BLaER1 (cell line): ENCODE results near the gene NUP210L.

Source experiments
- H3K27ac ChIP-seq: shearing (Covaris generic); formaldehyde crosslinking; 2 replicates; pipeline ENCODE4 v1.8.1; 2022
- H3K27me3 ChIP-seq: shearing (Covaris generic); formaldehyde crosslinking; 2 replicates; pipeline ENCODE4 v1.8.1; 2022
- H3K36me3 ChIP-seq: shearing (Covaris generic); formaldehyde crosslinking; 2 replicates; pipeline ENCODE4 v1.8.1; 2022
- H3K4me1 ChIP-seq: shearing (Covaris generic); formaldehyde crosslinking; 2 replicates; pipeline ENCODE4 v1.8.1; 2022
- H3K4me2 ChIP-seq: shearing (Covaris generic); formaldehyde crosslinking; 2 replicates; pipeline ENCODE4 v1.8.1; 2022
- H3K4me3 ChIP-seq: shearing (Covaris generic); formaldehyde crosslinking; 2 replicates; pipeline ENCODE4 v1.8.1; 2022
- H3K9ac ChIP-seq: shearing (Covaris generic); formaldehyde crosslinking; 2 replicates; pipeline ENCODE4 v1.8.1; 2022
- H3K9me3 ChIP-seq: shearing (Covaris generic); formaldehyde crosslinking; 2 replicates; pipeline ENCODE4 v1.8.1; 2022
- H4K20me1 ChIP-seq: shearing (Covaris generic); formaldehyde crosslinking; 2 replicates; pipeline ENCODE4 v1.8.1; 2022
- Cebpa-rat ChIP-seq: shearing (Covaris generic); IDR thresholded peaks from 2 replicates; pipeline ENCODE4 v1.8.1; 2022

Gene NUP210L

DNA sequence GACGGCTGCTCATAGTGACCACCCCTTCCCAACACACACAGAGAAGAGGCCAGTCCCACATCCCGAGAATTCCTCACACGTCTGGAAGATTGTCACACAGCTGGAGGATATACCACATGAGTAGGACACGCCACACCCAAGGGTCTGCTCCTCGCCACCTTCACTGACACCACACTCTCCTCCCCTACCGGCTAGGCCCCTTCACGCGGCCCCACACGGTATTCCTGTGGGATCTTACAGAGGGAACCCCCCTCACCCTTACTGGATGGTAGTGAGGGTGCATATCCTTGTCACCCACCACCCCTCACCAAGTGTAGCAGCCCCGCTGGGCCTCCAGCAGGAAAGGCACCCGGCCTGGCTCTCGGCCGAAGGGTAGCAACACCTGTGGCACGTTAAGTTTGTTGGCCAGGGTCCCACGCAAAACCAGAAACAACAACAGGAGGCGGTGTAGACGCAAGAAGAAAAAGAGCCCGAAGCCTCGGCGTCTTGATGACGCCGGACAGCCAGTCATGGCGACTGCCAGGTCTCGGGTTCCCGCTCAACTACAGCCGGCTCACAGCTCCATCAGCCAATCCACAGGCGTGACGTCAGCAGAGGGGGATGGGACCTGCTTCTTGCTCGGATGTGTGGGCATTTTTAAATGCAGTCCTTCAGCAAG is at the start of gene NUP210L:
NUP210L (minus strand) TSS at position 540 of the 658 bp plus-strand sequence.
- TF ChIP-seq Cebpa-rat, result no peak
- Histone ChIP-seq H3K9me3 (no peaks in the 10 kb centered on the region), H3K36me3 (peaks cover 56% of the 10 kb centered on the region), H3K4me2 (no peak within 1 kb of the TSS), H3K27ac (no peak within 1 kb of the TSS), H4K20me1 (peaks cover 34% of the 10 kb centered on the region), H3K27me3 (no peaks in the 10 kb centered on the region), H3K4me1 (peaks cover 20% of the 10 kb centered on the region), H3K4me3 (no peak within 1 kb of the TSS), H3K9ac (no peak within 1 kb of the TSS)

DNA sequence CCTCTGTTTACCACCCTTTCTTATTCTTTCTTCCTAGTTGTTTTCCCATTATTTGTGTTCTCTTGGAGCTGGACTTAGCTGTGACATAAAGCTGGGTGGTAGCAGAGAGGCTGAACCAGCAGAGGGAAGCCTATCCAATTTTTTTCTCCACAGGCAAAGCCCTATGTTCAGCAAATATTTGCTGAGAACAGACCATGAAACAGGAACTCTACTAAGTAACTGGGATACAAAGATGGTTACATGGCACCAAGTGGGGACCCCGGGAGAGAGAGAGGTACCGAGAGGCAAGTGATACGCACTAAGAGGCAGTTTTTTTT is 44.6 kb upstream of the NUP210L start:
- TF ChIP-seq Cebpa-rat, result no peak
- Histone ChIP-seq H3K36me3 (peaks cover 3% of the 10 kb centered on the region; the same call in 1 of the 2 replicates), H3K9ac (no peak overlapping the region), H3K27me3 (no peaks in the 10 kb centered on the region), H3K4me1 (no peaks in the 10 kb centered on the region), H3K27ac (no peak overlapping the region), H3K4me2 (no peak overlapping the region), H4K20me1 (no peaks in the 10 kb centered on the region), H3K9me3 (no peaks in the 10 kb centered on the region), H3K4me3 (no peak overlapping the region)

DNA sequence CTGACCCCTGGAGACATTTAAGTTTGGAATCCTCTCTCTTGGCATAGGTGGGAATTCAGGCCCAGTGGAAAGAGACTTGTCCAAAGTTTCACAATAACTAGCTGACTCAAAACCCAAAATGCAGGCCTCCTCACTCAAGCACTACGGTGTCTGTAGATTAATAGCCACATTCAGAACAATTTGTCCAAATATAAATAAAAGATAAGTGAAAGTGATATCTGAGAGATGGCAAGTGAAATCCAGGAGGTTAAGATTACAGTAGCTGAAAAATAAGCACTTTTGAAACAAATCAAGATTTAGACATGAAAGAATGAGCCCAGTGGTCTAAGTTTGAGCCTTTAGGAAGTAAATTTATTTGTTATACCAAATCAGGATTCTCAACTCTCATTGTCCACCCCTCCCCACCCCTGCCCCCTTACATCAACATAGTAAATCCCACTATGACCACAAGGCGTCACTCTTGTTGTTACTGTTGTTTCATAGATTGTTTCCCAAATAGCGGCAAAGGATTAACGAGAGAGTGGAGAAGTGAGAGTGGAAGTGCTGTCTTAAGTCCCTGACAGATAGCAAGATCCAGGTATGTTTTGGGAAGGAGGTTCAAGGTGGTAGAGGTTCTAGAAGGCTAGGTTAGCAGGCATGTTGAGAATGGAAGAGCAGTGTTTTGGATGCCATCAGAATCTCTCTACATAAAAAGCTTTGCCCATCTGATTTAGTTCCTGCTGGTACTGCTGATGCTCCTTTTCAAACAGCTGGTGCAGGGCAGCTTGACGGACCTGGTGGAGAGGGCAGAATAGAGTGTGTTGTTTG is 44.1 kb upstream of the NUP210L start:
- H3K36me3 ChIP-seq, result no peaks in the 10 kb centered on the region
- H3K27ac ChIP-seq, result no peak overlapping the region
- no peak overlapping the region for H3K4me3 ChIP-seq
- H3K27me3 ChIP-seq, result no peaks in the 10 kb centered on the region
- H3K9ac ChIP-seq, result no peak overlapping the region
- TF ChIP-seq Cebpa-rat, result no peak
- no peaks in the 10 kb centered on the region for H3K4me1 ChIP-seq
- no peaks in the 10 kb centered on the region for H3K9me3 ChIP-seq
- no peak overlapping the region for H3K4me2 ChIP-seq
- no peaks in the 10 kb centered on the region for H4K20me1 ChIP-seq

DNA sequence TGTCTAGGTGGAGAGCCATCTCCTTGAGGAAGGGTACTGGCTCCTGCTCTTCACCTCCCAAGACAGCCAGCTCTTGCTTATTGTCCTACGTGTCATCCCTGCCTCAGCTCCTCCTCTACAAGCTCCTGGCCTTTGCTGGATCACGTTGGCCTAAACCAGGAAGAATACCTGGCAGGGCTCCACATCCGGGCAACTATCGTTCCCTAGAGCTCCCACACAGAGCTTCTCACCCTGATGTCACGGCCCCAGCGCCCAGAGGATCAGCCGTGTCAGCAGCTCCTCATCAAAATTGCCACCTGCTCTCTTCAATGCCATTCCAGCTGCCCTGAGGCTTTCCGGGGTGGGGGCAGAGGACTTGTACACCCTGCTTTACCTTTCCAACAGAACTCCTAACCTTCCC is 38.9 kb upstream of the NUP210L start:
- Histone ChIP-seq H3K4me2 (no peak overlapping the region), H4K20me1 (no peaks in the 10 kb centered on the region), H3K27ac (no peak overlapping the region), H3K9me3 (no peaks in the 10 kb centered on the region), H3K9ac (no peak overlapping the region), H3K4me3 (no peak overlapping the region), H3K36me3 (no peaks in the 10 kb centered on the region), H3K27me3 (no peaks in the 10 kb centered on the region), H3K4me1 (peaks cover 19% of the 10 kb centered on the region)
- TF ChIP-seq Cebpa-rat, result no peak

DNA sequence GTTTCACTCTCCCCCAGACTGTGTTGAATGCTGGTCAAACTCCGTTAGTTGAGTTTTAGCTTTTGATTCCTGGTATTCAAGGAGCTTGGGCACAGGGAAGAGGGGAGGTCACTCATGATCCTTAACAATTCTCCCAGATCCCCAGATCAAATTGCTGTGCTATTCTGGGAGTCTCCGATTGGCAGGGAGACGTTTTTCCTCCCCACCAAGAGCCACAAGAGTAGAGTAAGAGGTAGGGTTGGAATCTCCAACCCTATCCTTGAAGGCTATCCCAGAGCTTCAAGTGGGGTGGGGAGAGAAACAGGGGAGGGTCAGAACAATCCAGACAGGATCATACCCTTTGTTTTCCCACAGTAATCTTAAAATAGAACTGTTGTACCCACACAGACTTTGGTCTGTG is 37.6 kb upstream of the NUP210L start:
- Histone ChIP-seq H3K9ac (peak overlapping the region; percentile 44; the same call in 1 of the 2 replicates), H3K4me2 (peak overlapping the region; percentile 73), H3K4me3 (0 out of 2 replicates have a peak overlapping the region, but pooled peaks have one; percentile 2), H4K20me1 (no peaks in the 10 kb centered on the region), H3K27ac (peak overlapping the region; percentile 71), H3K36me3 (no peaks in the 10 kb centered on the region), H3K9me3 (no peaks in the 10 kb centered on the region), H3K27me3 (no peaks in the 10 kb centered on the region), H3K4me1 (peaks cover 19% of the 10 kb centered on the region)
- TF ChIP-seq Cebpa-rat, result no peak

DNA sequence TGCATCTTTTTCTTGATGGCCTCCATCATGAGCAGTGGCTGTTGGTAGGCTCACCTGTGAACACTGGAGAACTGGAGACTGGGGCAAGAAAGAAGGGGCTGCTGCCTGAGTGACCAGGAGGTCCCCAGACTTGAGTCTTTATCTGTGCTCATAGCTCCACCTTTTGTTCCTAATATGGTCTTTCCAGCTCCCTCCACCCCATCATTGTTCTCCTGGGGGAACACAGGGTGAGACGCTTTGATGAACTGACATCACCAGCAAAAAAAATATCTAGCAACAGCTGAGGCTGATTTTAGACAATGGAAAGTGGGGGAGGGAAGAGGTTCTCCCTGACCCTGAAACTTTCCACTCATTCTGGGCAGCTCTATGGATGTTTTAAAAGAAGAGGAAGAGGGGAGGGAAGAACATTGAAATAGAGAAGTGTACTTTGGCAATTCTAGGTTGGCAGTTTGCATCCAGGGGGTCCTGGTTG is 37.2 kb upstream of the NUP210L start, which contains the start of gene TPM3:
TPM3 (minus strand) TSS at position 111 of the 472 bp plus-strand sequence; CDS start at position 29, 82 bp downstream.
- TF ChIP-seq Cebpa-rat, result no peak
- 0 out of 2 replicates have a peak within 1 kb of the TSS, but pooled peaks have one; percentile 2 for H3K4me3 ChIP-seq
- H3K4me2 ChIP-seq, result peak within 1 kb of the TSS; percentile 73
- H3K27me3 ChIP-seq, result no peaks in the 10 kb centered on the region
- peak within 1 kb of the TSS; percentile 44; the same call in 1 of the 2 replicates for H3K9ac ChIP-seq
- H3K4me1 ChIP-seq, result peaks cover 19% of the 10 kb centered on the region
- no peaks in the 10 kb centered on the region for H3K9me3 ChIP-seq
- H3K36me3 ChIP-seq, result no peaks in the 10 kb centered on the region
- no peaks in the 10 kb centered on the region for H4K20me1 ChIP-seq
- H3K27ac ChIP-seq, result peak within 1 kb of the TSS; percentile 71

DNA sequence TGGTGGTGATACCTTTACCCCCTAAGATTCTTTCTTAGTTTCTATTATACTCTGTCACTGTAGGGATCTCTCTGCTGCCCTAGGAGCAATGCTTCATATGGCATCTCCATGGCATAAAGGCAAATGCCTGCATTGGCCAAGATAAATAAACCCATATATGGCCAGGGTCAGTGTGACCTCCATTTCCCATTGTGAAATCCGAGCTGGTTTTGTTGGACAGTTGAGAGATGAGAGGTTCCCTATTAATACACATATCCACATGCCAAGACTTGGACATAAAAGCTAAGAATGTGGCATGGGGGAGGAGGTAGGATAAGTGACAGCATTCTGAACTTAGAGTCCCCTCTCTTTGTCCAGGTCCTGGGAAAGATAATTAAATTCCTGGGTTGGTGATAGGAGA is 35.7 kb upstream of the NUP210L start:
- no peaks in the 10 kb centered on the region for H3K27me3 ChIP-seq
- H3K9ac ChIP-seq, result no peak overlapping the region
- H4K20me1 ChIP-seq, result no peaks in the 10 kb centered on the region
- no peak overlapping the region for H3K4me3 ChIP-seq
- no peaks in the 10 kb centered on the region for H3K9me3 ChIP-seq
- TF ChIP-seq Cebpa-rat, result no peak
- no peak overlapping the region for H3K4me2 ChIP-seq
- H3K36me3 ChIP-seq, result no peaks in the 10 kb centered on the region
- H3K27ac ChIP-seq, result no peak overlapping the region
- peaks cover 19% of the 10 kb centered on the region for H3K4me1 ChIP-seq

DNA sequence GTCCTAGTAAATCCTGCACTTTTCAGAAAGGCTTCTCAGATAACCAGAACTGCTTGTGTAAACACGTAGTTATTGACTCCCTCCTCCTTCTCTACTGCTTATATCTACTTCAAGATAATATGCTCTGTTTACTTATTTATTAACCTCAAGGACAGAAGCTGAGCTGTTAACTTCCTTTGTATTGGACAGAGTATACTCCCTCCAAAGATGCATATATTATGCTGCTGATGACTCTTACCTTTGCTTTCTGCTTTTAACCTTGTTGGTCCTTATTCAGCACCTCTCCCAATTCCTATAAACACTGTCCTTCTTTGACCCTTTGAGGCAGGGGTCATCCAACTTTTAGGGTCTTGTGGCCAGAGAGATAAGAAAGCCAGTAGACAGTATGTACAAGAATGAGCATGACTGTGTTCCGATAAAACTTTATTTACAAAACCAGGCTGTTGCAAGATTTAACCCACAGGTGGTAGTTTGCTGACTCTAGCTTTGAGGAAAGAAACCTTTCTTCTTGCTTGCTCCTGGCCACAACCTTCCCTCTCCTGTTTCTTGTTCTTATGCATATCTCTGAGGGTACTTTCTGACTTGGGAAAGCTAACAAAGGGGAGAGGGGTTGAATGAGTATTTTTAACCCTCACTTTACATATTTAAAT is 32.1 kb upstream of the NUP210L start:
- H3K9me3 ChIP-seq, result no peaks in the 10 kb centered on the region
- H4K20me1 ChIP-seq, result peaks cover 9% of the 10 kb centered on the region
- H3K4me3 ChIP-seq, result no peak overlapping the region
- no peak overlapping the region for H3K27ac ChIP-seq
- no peaks in the 10 kb centered on the region for H3K36me3 ChIP-seq
- H3K4me2 ChIP-seq, result no peak overlapping the region
- no peak overlapping the region for H3K9ac ChIP-seq
- H3K4me1 ChIP-seq, result peaks cover 16% of the 10 kb centered on the region
- no peak for TF ChIP-seq Cebpa-rat
- H3K27me3 ChIP-seq, result no peaks in the 10 kb centered on the region

DNA sequence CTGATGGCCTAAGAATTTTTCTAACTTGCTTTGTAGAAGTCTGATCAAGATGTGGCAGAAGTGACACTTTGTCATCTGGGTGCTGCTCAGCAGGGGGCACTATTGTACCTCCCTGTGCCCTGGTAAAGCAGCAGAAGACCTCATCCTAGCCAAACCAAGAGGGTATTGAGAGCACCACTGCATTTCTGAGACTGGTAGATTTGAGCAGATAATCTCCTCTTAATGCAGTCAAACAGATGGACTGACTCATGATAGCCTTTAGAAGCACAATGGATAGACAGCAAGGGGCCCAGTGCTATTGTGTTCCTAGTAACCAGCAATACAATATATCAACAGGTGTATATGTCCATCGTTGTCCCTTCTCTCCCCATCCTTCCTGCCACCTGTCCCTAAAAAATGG is 31.3 kb upstream of the NUP210L start:
- no peak overlapping the region for H3K27ac ChIP-seq
- H3K9ac ChIP-seq, result 0 out of 2 replicates have a peak overlapping the region, but pooled peaks have one; percentile 5

More for the DNA sequence above, 31.3 kb upstream of the NUP210L start:
- no peaks in the 10 kb centered on the region for H3K27me3 ChIP-seq
- no peak overlapping the region for H3K4me3 ChIP-seq
- peaks cover 17% of the 10 kb centered on the region for H4K20me1 ChIP-seq
- H3K36me3 ChIP-seq, result no peaks in the 10 kb centered on the region
- no peaks in the 10 kb centered on the region for H3K9me3 ChIP-seq
- no peak for TF ChIP-seq Cebpa-rat
- peaks cover 14% of the 10 kb centered on the region for H3K4me1 ChIP-seq
- H3K4me2 ChIP-seq, result no peak overlapping the region
